ENCODE data around the gene ZNF521. TPM values are rescaled to one million over a fixed set of nuclear protein-coding genes. Genes with fewer than 3 reads are reported as not detected.

ZNF521 gene
- total RNA-seq, 1 experiment from 2014 or later, result not detected

GRCh38 chr18:25192065-25192464, 159.9 kb downstream of the ZNF521 start:
- TF ChIP-seq CTCF (IDR thresholded peaks at IDR 0.05; ENCODE audit: unreplicated experiment), result no peak
- no peaks in the 10 kb centered on the region for H3K36me3 Mint-ChIP-seq (ENCODE audit: insufficient read depth, unreplicated experiment)
- no peak overlapping the region for H3K4me3 Mint-ChIP-seq (ENCODE audit: unreplicated experiment)
- no peak for DNase-seq (ENCODE audit: unreplicated experiment)
- intact Hi-C loops (cut with micrococcal nuclease), result no loop called here
- BruUV-seq (replicated peaks), result no TSS peak
- H3K4me1 Mint-ChIP-seq (ENCODE audit: insufficient read depth, unreplicated experiment), result no peaks in the 10 kb centered on the region
- no peak overlapping the region for H3K27ac Mint-ChIP-seq (ENCODE audit: low read depth, unreplicated experiment)
- H3K27me3 Mint-ChIP-seq (ENCODE audit: insufficient read depth, unreplicated experiment), result no peaks in the 10 kb centered on the region
- ChIA-PET POLR2A (no interaction called here), CTCF (no interaction called here)
- no peaks in the 10 kb centered on the region for H3K9me3 Mint-ChIP-seq (ENCODE audit: unreplicated experiment)

GRCh38 chr18:25190472-25190871, 161.5 kb downstream of the ZNF521 start:
- intact Hi-C loops (cut with micrococcal nuclease), result no loop called here
- CTCF ChIA-PET, result interaction anchor here (1.5 kb wide), 1 partner anchor 8 kb away, joined by 3 read pairs; no protein-coding TSS in a partner anchor
- Mint-ChIP-seq H3K27me3 (ENCODE audit: insufficient read depth, unreplicated experiment) (peaks cover 5% of the 10 kb centered on the region), H3K36me3 (ENCODE audit: insufficient read depth, unreplicated experiment) (no peaks in the 10 kb centered on the region), H3K9me3 (ENCODE audit: unreplicated experiment) (peaks cover 1% of the 10 kb centered on the region), H3K4me3 (ENCODE audit: unreplicated experiment) (no peak overlapping the region), H3K27ac (ENCODE audit: low read depth, unreplicated experiment) (no peak overlapping the region), H3K4me1 (ENCODE audit: insufficient read depth, unreplicated experiment) (no peaks in the 10 kb centered on the region)
- DNase-seq (ENCODE audit: unreplicated experiment), result no peak
- TF ChIP-seq CTCF (IDR thresholded peaks at IDR 0.05; ENCODE audit: unreplicated experiment), result no peak
- BruUV-seq (replicated peaks), result no TSS peak
- POLR2A ChIA-PET, result no interaction called here

- H3K27me3 Mint-ChIP-seq (ENCODE audit: insufficient read depth, unreplicated experiment), result peaks cover 13% of the 10 kb centered on the region
- TF ChIP-seq CTCF (IDR thresholded peaks at IDR 0.05; ENCODE audit: unreplicated experiment), result no peak
- ChIA-PET POLR2A (no interaction called here), CTCF (interaction anchor here (1.5 kb wide), 1 partner anchor 9 kb away, joined by 3 read pairs; no protein-coding TSS in a partner anchor)
- H3K4me1 Mint-ChIP-seq (ENCODE audit: insufficient read depth, unreplicated experiment), result no peaks in the 10 kb centered on the region
- H3K9me3 Mint-ChIP-seq (ENCODE audit: unreplicated experiment), result peaks cover 7% of the 10 kb centered on the region
- DNase-seq (ENCODE audit: unreplicated experiment), result no peak
- H3K36me3 Mint-ChIP-seq (ENCODE audit: insufficient read depth, unreplicated experiment), result no peaks in the 10 kb centered on the region
- no peak overlapping the region for H3K27ac Mint-ChIP-seq (ENCODE audit: low read depth, unreplicated experiment)
- intact Hi-C loops (cut with micrococcal nuclease), result no loop called here
- H3K4me3 Mint-ChIP-seq (ENCODE audit: unreplicated experiment), result no peak overlapping the region
- no TSS peak for BruUV-seq (replicated peaks)
Observed at GRCh38 chr18:25189391-25190185, 162.4 kb downstream of the ZNF521 start.

GRCh38 chr18:25187521-25188192, 164.3 kb downstream of the ZNF521 start:
- H3K9me3 Mint-ChIP-seq (ENCODE audit: unreplicated experiment), result peaks cover 7% of the 10 kb centered on the region
- no peaks in the 10 kb centered on the region for H3K4me1 Mint-ChIP-seq (ENCODE audit: insufficient read depth, unreplicated experiment)
- no peak for DNase-seq (ENCODE audit: unreplicated experiment)
- no peak overlapping the region for H3K27ac Mint-ChIP-seq (ENCODE audit: low read depth, unreplicated experiment)
- peaks cover 13% of the 10 kb centered on the region for H3K27me3 Mint-ChIP-seq (ENCODE audit: insufficient read depth, unreplicated experiment)
- POLR2A ChIA-PET, result no interaction called here
- TF ChIP-seq CTCF (IDR thresholded peaks at IDR 0.05; ENCODE audit: unreplicated experiment), result no peak
- BruUV-seq (replicated peaks), result no TSS peak
- CTCF ChIA-PET, result no interaction called here
- H3K4me3 Mint-ChIP-seq (ENCODE audit: unreplicated experiment), result no peak overlapping the region
- intact Hi-C loops (cut with micrococcal nuclease), result no loop called here
- H3K36me3 Mint-ChIP-seq (ENCODE audit: insufficient read depth, unreplicated experiment), result no peaks in the 10 kb centered on the region

All from MCF 10A (cell line).